Adrenal gland (tissue), 5 donors: Measurements from ENCODE around the gene FKTN.

Experiments used
- CTCF ChIP-seq, 6 experiments: fragments of 450-650 bp in 4 of 6; fragments of 200-600 bp in 2 of 6; sonication (generic) in 1 of 6; IDR thresholded peaks; 1 replicate in 5 of 6; 2 replicates in 1 of 6; pipeline versions ENCODE4 v1.5.1 to v1.8.0; 2016 to 2021; ENCODE audit warnings: antibody characterized with exemption in 6 of 6, mild to moderate bottlenecking in 2 of 6, moderate library complexity in 1 of 6
- POLR2A ChIP-seq, 2 donors: fragments of 450-650 bp; IDR thresholded peaks; one replicate each; pipeline ENCODE4 v1.6.1; 2017; ENCODE audit warnings: antibody characterized with exemption in 2 of 2, mild to moderate bottlenecking in 2 of 2, moderate library complexity in 1 of 2
- donor health status: DM: no; HTN: no; CAD: no.

GRCh38 chr9:105661011-105661410 is 103.1 kb downstream of the FKTN start:
- no peak for TF ChIP-seq POLR2A (IDR thresholded peaks at IDR 0.05)
- TF ChIP-seq CTCF (IDR thresholded peaks at IDR 0.05), result no peak
